Prostate gland (tissue), 2 donors: Measurements from ENCODE around the gene DXO.

Source experiments
- CTCF ChIP-seq, 4 experiments: fragments of 200-600 bp in 2 of 4; fragments of 450-650 bp in 2 of 4; sonication (generic) in 2 of 4; IDR thresholded peaks; 1 replicate in 3 of 4; 2 replicates in 1 of 4; pipeline ENCODE4 v1.5.1; 2016 to 2019; ENCODE audit warnings: antibody characterized with exemption in 4 of 4, mild to moderate bottlenecking in 2 of 4, moderate library complexity in 2 of 4
- POLR2A ChIP-seq: fragments of 450-650 bp; IDR thresholded peaks from one replicate; pipeline ENCODE4 v1.6.1; 2016; ENCODE audit warnings: antibody characterized with exemption, mild to moderate bottlenecking
- POLR2AphosphoS5 ChIP-seq: sonication (generic); formaldehyde crosslinking; IDR thresholded peaks from one replicate; pipeline ENCODE4 v1.6.1; 2017; ENCODE audit warnings: antibody characterized with exemption

DNA sequence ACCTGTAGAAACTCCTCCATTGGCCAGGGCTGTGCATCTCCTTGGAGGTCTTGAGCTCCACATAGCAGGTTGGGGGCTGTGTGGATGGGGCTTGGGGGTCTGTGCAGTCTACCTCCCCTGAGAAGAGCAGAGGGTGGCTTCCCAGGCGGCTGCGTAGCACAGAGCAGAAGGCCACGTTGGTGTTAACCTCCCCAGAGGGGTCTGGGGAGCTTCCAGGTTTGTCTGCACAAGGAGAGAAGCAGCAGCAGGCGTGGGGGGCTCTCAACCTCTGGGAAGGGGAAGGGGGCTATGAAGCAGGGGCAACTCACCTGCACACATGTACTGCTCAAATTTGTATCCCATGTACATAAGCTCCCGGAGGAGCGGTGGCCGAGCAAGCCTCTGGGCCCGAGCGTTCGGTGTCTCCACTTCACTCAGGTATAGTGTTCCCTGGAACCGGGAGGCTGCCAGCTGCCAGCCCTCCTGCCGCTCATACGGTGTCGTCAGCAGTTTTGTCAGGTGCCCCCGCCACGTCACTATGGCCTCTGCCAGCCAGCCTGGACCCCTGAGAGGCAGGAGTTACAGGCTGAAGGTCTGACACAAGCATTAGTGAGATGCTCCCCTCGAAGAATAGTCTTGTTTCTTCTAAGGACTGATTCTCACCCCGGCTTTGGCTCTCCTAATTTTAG is 1.2 kb downstream of the DXO start:
- TF ChIP-seq CTCF (IDR thresholded peaks at IDR 0.05) (no peak), POLR2AphosphoS5 (no peak), POLR2A (no peak)
